COLO668 (cell line): Measurements from ENCODE around the gene CPED1.
"Not testable (repeated sequence)": the region's sequence is repeated elsewhere in the genome, so short reads cannot be mapped to it uniquely, and the experiment has no call there.

ENCODE experiments used
- DNase-seq: peaks from one replicate; lab custom pipeline; 2025; ENCODE audit not compliant: unreplicated experiment; lab: John Stamatoyannopoulos, UW

Gene CPED1

GRCh38 chr7:120996333-120996987 lies 7.9 kb downstream of the CPED1 start:
- no peak for DNase-seq

GRCh38 chr7:120996988-120997345 lies 8.5 kb downstream of the CPED1 start:
- no peak for DNase-seq

- no peak for DNase-seq
These were observed 9.5 kb downstream of the CPED1 start for GRCh38 chr7:120997882-120998474.

GRCh38 chr7:120998520-120998919 lies 10.0 kb downstream of the CPED1 start:
- no peak for DNase-seq

GRCh38 chr7:120998996-120999565 lies 10.6 kb downstream of the CPED1 start:
- no peak for DNase-seq

GRCh38 chr7:121000081-121000983 lies 11.8 kb downstream of the CPED1 start:
- no peak for DNase-seq

GRCh38 chr7:121001234-121001906 lies 12.9 kb downstream of the CPED1 start:
- no peak for DNase-seq

GRCh38 chr7:121002048-121002756 lies 13.7 kb downstream of the CPED1 start:
- DNase-seq, result no peak

GRCh38 chr7:121002757-121003200 lies 14.3 kb downstream of the CPED1 start:
- no peak for DNase-seq

- no peak for DNase-seq
These were observed 15.6 kb downstream of the CPED1 start for GRCh38 chr7:121003986-121004685.

GRCh38 chr7:121005058-121005457 lies 16.5 kb downstream of the CPED1 start:
- not testable (repeated sequence) for DNase-seq

- no peak for DNase-seq
These were observed 17.6 kb downstream of the CPED1 start for GRCh38 chr7:121005996-121006584.

GRCh38 chr7:121006711-121007315 lies 18.3 kb downstream of the CPED1 start:
- DNase-seq, result no peak

GRCh38 chr7:121008816-121009215 lies 20.3 kb downstream of the CPED1 start:
- no peak for DNase-seq

GRCh38 chr7:121011401-121011800 lies 22.9 kb downstream of the CPED1 start:
- DNase-seq, result no peak

GRCh38 chr7:121012170-121012874 lies 23.8 kb downstream of the CPED1 start:
- no peak for DNase-seq

GRCh38 chr7:121012919-121013318 lies 24.4 kb downstream of the CPED1 start:
- DNase-seq, result no peak

- no peak for DNase-seq
These were observed 27.0 kb downstream of the CPED1 start for GRCh38 chr7:121015560-121015959.
